Retina (tissue), 1 donor: ENCODE results near the gene ECE1.

Experiments used
- DNase-seq: peaks from one replicate; pipeline ENCODE4 v3.0.0-alpha.2; 2016

The ECE1 gene

GRCh38 chr1:21307663-21308305 is 17.5 kb upstream of the ECE1 start:
- no peak for DNase-seq

- DNase-seq: no peak
Observed at GRCh38 chr1:21307210-21307609, 16.9 kb upstream of the ECE1 start.

DNA sequence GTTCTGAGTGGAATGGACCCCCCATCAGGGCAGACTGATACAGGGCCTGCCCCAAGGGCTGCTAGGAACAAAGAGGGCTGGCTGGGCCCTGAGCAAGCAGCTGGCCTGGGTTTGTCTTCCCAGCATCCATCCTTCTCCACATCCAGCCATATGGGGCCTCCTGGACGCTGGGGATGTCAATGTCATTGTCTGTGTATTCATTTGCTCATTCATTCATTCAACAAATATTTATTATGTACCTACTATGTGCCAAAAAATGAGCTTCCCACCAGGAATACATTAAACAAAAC is 15.6 kb upstream of the ECE1 start:
- DNase-seq: no peak

- no peak for DNase-seq
Observed at GRCh38 chr1:21305155-21305899, 15.1 kb upstream of the ECE1 start.

DNA sequence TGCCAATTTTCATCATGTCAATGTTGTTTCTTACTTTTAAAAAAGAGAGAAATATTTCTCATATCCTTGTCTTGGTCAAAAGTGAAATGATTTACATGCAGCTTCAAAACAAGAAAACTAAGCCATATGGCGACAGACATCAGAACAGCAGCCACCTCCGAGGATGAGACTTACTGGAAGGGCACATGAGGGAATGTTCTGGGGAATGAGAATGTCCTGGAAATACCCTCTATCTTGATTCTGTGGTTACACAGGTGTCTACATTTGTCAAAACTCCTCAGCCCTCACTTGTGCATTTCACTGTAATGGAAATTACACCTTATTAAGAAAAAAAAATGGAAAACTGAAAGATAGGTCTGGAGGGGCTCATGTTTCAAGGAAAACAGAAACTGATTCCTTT is 14.2 kb upstream of the ECE1 start:
- DNase-seq: no peak

- no peak for DNase-seq
Observed at GRCh38 chr1:21302747-21303715, 12.8 kb upstream of the ECE1 start.

DNA sequence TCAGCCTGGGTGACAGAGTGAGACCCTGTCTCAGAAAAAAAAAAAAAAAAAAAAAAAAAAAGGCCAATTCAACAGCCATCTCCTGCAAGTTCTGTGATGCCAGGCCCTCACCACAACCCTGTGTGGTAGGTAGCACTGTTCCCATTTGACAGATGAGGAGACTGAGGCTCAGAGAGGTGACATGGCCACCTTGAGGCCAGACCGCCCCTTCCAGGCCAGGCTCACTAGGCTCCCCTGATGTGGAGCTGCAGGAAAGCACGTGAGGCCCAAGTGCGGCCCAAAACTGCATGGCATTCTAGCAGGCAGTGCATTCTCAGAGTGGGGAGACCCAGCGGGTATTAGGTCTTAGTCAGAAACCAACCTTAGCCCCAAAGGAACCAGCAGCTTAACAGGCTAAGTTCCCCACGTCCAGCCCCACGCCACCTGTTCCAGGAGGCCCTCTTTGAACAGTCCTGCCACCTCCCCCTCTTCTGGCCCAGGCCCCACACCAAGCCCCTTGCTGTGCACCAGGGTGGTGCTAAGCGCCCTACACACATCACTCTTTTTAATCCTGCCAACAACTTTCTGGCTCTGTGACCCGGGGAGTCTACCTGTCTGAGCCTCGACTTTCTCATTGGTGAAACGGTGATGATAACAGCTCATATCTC is 11.7 kb upstream of the ECE1 start:
- DNase-seq: no peak

GRCh38 chr1:21300774-21301173 is 10.5 kb upstream of the ECE1 start:
- DNase-seq: no peak

- no peak for DNase-seq
Observed at GRCh38 chr1:21299780-21300395, 9.6 kb upstream of the ECE1 start.

GRCh38 chr1:21298981-21299391 is 8.7 kb upstream of the ECE1 start:
- no peak for DNase-seq

- no peak for DNase-seq
Observed at GRCh38 chr1:21297975-21298374, 7.7 kb upstream of the ECE1 start.

DNA sequence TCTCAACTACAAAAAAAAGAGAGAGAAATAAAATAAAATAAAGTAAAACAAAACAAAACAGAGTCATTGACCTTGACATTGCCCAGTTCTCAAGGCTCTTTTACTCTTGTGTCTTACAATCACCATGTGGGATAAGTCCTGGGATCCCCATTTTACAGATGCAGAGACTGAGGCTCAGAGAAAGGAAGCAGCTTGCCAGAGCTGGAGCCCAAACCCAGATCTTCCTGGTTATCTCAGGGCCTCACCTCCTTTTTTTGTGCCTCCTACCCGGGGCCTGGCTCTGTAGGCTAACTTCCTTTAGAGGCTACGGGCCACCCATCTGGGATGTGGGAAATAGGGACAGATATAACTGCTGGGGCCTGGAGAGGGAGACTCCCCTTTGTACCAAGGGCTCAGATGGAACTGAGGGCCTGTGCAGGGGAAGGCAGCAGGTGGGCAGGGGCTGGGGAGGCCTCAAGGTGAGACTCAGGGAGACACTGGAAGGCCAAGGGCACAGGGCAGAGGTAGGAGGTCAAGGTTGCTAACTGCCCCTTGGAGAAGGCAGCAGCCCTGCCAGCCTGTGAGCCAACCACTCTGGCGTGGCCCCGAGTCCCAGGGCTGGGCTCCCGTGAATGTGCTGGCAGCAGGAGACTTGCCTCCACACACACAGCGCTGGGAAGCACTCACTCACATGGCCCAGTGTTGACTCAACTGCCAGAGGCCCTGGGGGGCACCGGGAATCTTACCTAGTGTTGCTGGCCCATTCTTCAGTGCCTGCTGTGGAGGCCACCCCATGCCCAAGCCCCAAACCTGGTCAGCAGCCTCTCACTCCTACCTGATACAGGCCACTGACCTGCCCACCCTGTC is 6.5 kb upstream of the ECE1 start:
- DNase-seq: no peak

- no peak for DNase-seq
Observed at GRCh38 chr1:21295545-21295944, 5.3 kb upstream of the ECE1 start.

DNA sequence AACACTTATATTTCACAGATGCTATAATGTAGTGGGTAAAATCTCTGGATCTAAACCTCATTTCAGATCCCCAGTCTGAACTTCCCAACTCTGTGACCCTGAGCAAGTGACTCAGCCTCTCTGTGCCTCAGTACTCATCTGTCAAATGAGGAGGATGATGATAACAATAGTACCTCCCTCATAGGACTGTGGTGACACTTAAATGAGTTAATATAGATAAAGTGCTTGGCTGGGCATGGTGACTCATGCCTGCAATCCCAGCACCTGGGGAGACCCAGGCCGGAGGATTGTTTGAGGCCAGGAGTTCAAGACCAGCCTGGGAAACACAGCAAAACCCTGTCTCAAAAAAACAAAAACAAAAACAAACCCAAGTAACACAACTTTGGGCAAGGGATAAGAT is 4.7 kb upstream of the ECE1 start:
- no peak for DNase-seq

DNA sequence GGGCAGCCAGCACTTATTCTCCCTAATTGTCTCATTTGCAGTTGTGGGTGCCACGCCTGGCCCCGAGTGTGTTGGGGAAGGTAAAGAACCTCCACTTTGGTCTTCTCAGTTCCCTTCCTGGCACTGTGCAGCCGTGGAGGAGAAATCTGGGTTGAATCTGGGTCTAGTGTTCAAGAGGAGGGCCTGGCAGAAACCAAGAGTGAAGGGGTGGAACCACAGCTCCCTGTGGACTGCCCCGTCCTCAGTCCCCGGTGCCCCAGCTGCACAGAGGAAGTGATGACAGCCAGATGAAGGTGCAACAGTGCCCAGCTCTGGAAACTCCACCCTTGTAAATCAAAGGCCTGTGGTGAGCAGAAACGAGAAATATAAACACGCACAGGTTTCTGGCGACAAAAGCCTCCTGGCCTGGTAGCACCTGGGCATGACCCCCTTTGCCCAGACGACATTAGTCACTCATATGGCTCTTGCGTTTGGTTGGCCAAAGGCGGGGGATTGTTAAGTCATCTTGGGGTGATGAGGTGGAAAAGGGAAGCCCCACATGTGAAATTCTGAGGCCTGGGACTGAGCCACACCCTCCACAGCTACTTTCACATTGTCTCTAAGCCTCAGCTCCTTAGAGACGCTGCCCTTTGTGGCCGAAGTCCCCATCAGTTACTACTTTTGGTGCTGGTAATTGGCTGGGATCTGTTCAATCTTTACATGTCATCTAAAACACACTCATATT is 4.2 kb upstream of the ECE1 start:
- DNase-seq: no peak

DNA sequence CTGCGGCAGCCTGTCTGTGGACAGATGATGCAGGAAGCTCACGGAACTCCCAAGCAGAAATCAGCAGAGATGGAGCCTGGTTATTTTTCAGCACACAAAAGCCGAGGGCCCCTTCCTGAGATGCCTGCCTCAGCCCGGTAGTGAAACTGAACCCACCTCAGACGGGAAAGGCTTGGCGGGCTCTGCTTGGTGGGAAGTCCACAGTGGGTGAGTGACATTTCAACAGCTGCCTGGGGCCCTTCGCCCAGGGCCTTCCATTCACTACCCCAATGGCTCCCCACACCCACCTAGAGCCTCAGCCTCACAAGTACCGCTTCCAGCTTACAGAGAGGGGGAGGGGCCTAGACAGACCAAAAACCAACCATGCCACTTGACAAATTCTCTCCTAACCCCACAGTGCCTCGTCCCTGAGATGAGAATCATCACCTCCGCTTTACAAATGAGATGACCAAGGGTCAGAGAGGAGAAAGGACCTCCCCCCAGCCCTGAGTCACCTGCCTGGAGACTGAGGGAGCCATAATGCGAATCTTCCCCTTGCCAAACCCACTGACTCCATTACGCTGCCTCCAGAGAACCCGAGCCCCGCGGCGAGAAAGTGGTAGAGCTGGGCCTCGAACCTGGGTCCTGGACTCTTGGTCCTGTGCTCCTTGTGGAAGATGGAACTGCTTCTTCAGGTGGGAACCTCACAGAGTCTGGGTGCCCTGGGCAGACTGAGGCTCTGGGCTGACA is 3.4 kb upstream of the ECE1 start:
- no peak for DNase-seq

GRCh38 chr1:21292984-21293536 is 2.8 kb upstream of the ECE1 start:
- DNase-seq: no peak

DNA sequence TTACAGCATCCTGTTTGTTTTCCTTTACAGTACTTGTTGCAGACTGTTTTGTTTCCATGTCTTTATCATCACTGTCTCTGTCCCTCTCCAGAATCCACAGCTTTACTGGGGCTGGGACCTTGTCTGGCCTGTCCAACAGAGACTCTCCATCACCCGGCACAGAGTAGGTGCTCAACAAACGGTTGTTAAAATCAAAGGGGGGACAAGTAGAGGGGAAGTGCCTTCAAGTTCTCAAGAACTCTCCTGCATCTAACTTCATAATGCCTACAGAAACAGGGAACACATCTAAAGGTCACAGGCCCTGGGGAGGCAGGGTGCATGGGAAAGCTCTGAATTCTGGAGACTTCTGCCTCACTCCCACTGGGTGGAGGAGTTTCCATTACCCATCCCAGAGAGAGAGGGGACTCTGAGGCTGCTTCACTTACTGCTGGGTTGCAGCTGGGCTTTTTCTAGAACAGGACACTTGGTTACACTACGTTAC is 2.3 kb upstream of the ECE1 start:
- DNase-seq: no peak

- no peak for DNase-seq
Observed at GRCh38 chr1:21291964-21292363, 1.7 kb upstream of the ECE1 start.

DNA sequence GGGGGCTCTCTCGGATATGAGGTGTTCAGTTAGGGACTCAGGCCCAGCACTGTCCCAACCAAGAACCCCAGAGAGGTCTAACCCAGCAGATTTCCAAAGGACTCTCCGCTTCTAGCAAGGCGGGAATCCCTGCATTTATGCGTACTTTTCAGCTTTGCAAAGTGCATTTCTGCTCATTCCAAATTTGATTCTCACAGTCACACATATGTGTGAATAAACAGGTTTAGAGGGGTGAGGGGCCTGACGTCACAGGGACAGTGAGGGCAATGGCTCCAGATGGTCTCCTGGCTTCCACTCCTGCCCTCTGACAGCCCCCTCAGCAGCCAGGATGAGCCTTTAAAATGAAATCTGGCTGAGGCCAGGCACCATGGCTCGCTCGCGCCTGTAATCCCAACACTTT is 921 bp upstream of the ECE1 start:
- no peak for DNase-seq
